ENCODE results near the gene SLC22A23.

SLC22A23 gene

GRCh38 chr6:3239110-3239830 lies 217.6 kb downstream of the SLC22A23 start:
- DNase-seq (ENCODE audit: low spot score) = no peak

- DNase-seq (ENCODE audit: low spot score) = no peak
These were observed 218.8 kb downstream of the SLC22A23 start for GRCh38 chr6:3237761-3238662.

- no peak for DNase-seq (ENCODE audit: low spot score)
These were observed 220.8 kb downstream of the SLC22A23 start for GRCh38 chr6:3236005-3236404.

GRCh38 chr6:3235486-3235885 lies 221.4 kb downstream of the SLC22A23 start:
- DNase-seq (ENCODE audit: low spot score) = no peak

- DNase-seq (ENCODE audit: low spot score) = no peak
These were observed 222.9 kb downstream of the SLC22A23 start for GRCh38 chr6:3233904-3234303.

GRCh38 chr6:3233321-3233720 lies 223.5 kb downstream of the SLC22A23 start:
- DNase-seq (ENCODE audit: low spot score) = no peak

- no peak for DNase-seq (ENCODE audit: low spot score)
These were observed 224.6 kb downstream of the SLC22A23 start for GRCh38 chr6:3232017-3232945.

- peak; percentile 85 for DNase-seq (ENCODE audit: low spot score)
These were observed 225.4 kb downstream of the SLC22A23 start for GRCh38 chr6:3231247-3232016.

- DNase-seq (ENCODE audit: low spot score) = peak; percentile 85
These were observed 226.0 kb downstream of the SLC22A23 start for GRCh38 chr6:3230900-3231246.

- peak; percentile 56 for DNase-seq (ENCODE audit: low spot score)
These were observed 226.5 kb downstream of the SLC22A23 start for GRCh38 chr6:3230256-3230882.

GRCh38 chr6:3229566-3230178 lies 227.2 kb downstream of the SLC22A23 start:
- DNase-seq (ENCODE audit: low spot score) = peak; percentile 48

GRCh38 chr6:3228771-3229565 lies 227.9 kb downstream of the SLC22A23 start:
- peak; percentile 61 for DNase-seq (ENCODE audit: low spot score)

- no peak for DNase-seq (ENCODE audit: low spot score)
These were observed 228.7 kb downstream of the SLC22A23 start for GRCh38 chr6:3228046-3228671.

- DNase-seq (ENCODE audit: low spot score) = peak; percentile 81
These were observed 229.3 kb downstream of the SLC22A23 start, which contains the start of gene TUBB2B for GRCh38 chr6:3227363-3228045. Gene TUBB2B (minus strand): TSS chr6:3227653. CDS start chr6:3227543, 110 bp downstream.

GRCh38 chr6:3226481-3227362 lies 230.1 kb downstream of the SLC22A23 start:
- peak; percentile 60 for DNase-seq (ENCODE audit: low spot score)

GRCh38 chr6:3226042-3226441 lies 230.8 kb downstream of the SLC22A23 start:
- DNase-seq (ENCODE audit: low spot score) = no peak

- no peak for DNase-seq (ENCODE audit: low spot score)
These were observed 234.3 kb downstream of the SLC22A23 start for GRCh38 chr6:3222506-3223038.
